ENCODE data around the gene KCNH6.

The KCNH6 gene

DNA sequence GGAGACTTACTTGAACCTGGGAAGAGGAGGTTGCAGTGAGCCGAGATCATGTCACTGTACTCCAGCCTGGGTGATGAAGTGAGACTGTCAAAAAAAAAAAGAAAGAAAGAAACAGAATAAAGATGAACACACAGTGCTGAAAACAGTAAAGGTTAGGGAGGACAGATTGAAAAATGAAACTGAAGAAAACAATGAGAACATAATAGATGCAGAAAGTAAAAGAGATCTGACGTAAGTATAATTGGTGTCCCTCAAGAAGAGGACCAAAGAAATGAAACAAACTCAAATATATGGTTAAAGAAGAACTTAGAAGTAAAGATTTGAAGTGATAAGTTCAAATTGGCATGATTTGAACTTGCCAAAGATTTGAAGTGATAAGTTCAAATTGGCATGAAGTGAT is 34.3 kb downstream of the KCNH6 start:
- no peak for DNase-seq

DNA sequence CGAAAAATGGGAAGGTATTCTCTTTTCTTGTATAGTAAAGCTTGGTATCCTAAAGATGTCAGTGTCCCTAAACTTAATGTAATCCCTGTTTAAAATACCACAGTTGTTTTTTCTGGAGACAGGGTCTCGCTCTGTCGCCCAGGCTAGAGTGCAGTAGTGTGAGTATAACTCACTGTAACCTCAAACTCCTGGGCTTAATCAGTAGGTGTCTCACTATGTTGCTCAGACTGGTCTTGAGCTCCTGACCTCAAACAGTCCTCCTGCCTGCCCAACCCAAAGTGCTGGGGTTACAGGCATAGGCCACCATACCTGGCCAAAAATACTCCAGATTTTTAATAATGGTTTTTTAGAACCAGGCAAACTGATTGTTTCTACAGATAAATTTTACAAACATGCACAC is 35.3 kb downstream of the KCNH6 start:
- no peak for DNase-seq

GRCh38 chr17:63561819-63562218 is 38.7 kb downstream of the KCNH6 start:
- DNase-seq, result no peak

DNA sequence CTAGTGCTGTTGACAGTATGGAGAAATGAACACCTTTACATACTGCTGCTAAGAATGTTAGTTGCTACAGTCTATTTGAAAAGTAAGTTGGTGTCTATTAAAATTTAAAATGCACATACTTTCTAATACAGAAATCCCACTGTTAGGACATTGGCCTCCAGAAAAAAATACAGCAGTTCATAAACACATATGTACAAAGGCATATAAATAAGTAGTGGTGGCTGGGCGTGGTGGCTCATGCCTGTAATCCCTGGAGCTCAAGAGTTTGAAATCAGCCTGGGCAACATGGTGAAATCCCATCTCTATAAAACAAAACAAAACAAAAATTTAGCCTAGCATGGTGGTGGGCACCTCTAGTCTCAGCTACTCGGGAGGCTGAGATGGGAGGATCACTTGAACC is 40.2 kb downstream of the KCNH6 start:
- no peak for DNase-seq

- DNase-seq, result no peak
These were observed 41.4 kb downstream of the KCNH6 start for GRCh38 chr17:63564562-63564961.

GRCh38 chr17:63567229-63567628 is 44.1 kb downstream of the KCNH6 start:
- DNase-seq, result no peak

DNA sequence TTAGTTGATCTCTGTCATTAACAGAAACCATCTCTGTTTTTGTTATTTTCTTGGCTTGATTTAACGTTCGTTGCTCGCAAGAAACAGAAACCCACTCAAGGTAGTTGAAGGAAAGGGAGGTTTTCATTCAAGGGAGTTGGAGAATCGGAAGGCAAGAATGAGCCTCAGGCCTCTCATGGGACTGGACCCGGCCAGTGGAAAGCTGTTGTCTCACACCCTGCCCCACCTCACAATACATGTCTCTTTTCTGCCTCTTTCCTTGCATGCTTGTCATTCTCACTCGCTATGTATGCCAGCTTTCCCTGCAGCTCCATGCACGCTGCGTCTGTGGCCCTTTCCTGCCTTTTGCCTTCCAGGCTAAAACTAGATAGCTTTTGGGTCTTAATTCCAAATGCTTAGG is 45.4 kb downstream of the KCNH6 start:
- no peak for DNase-seq

GRCh38 chr17:63571632-63572310 is 48.6 kb downstream of the KCNH6 start:
- no peak for DNase-seq

GRCh38 chr17:63573634-63574033 is 50.5 kb downstream of the KCNH6 start:
- DNase-seq, result no peak

DNA sequence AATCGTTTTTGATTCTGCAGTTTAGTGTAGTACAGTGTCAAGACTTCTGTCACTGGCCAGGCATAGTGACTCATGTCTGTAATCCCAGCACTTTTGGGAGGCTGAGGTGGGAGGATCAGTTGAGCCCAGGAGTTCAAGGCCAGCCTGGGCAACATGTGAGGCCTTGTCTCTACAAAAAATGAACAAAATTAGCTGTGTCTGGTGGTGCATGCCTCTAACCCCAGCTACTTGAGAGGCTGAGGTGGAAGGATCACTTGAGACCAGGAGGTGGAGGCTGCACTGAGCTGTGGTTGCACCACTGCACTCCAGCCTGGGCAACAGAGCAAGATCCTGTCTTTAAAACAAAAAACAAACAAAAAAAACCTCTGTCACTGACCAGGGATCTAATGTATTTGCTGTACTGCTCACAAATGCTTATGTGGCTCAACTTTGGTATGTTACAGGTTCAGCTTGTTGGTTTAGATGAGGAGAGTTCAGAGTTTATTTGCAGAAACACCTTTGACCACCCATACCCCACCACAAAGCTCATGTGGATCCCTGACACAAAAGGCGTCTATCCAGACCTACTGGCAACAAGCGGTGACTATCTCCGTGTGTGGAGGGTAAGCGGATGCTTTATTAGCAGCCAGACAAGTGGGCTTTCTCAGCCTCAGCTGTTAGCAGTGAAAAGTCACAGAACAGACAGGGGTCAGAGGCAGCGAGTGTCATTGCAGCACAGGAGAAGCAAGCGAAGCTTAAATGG is 55.0 kb downstream of the KCNH6 start:
- no peak for DNase-seq

GRCh38 chr17:63578769-63579111 is 55.6 kb downstream of the KCNH6 start:
- no peak for DNase-seq

- no peak for DNase-seq
These were observed 56.5 kb downstream of the KCNH6 start for GRCh38 chr17:63579633-63580032.

GRCh38 chr17:63587770-63588169 is 64.6 kb downstream of the KCNH6 start:
- no peak for DNase-seq

GRCh38 chr17:63588797-63589196 is 65.6 kb downstream of the KCNH6 start:
- DNase-seq, result no peak

DNA sequence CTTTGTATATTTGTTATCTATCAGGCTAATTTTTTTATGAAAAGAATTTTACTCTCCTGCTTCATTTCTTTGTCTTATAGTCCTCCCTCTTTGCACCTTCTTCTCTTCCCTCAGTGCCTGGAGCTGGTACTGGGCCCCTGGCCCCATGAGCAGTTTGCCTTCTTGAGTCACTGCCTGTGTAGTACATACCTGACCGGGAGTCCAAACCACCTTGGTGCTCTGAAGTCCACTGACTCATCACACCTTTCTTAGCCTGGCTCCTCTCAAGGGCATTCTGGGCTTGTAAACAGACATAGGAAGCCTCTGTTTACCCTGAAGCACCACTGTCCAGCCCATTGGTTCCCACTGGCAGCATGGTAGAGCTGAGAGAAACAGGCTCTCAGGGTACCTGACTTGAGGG is 66.5 kb downstream of the KCNH6 start:
- DNase-seq, result no peak

GRCh38 chr17:63592797-63593196 is 69.6 kb downstream of the KCNH6 start:
- no peak for DNase-seq

DNA sequence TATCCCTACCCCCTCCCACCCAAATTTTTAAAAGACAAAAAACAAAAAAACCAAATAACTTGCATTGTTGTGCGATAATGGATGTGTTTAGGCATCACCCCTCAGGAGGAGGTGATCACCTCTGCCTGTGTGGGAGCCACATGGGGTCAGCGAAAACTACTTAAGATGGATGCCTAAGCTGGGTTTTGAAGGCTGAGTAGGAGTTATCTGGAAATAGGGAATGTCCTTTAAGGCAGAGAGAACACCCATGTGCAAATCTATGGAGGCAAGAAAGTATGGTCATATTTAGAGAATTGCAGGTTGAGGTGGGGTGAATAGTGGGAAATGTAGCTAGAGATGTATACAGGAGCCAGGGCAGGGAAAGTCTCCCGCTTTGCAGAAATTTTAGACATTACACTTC is 72.0 kb downstream of the KCNH6 start:
- no peak for DNase-seq

All from CD4-positive, alpha-beta T cell treated with Interleukin-6 for 4 hours (primary cell).